Vagina (tissue), 2 donors: ENCODE measurements around the gene KLRF1. TPM values are rescaled to one million over a fixed set of nuclear protein-coding genes. Genes with fewer than 3 reads are reported as not detected.
A peak's percentile ranks its signal among the peaks of the same experiment; 100 is the strongest.

Experiments
- DNase-seq, 2 donors: peaks; one replicate each; pipeline ENCODE4 v3.0.0-alpha.2; 2017; ENCODE audit errors: extremely low spot score in 2 of 2
- H3K27ac ChIP-seq: fragments of 200-600 bp; sonication (generic); one replicate; pipeline ENCODE4 v1.5.1; 2019
- H3K27me3 ChIP-seq: fragments of 200-600 bp; sonication (generic); one replicate; pipeline ENCODE4 v1.5.1; 2019
- H3K36me3 ChIP-seq, 2 donors: fragments of 200-600 bp; sonication (generic); one replicate each; pipeline ENCODE4 v1.5.1; 2017 to 2019
- H3K4me1 ChIP-seq: fragments of 200-600 bp; sonication (generic); one replicate; pipeline ENCODE4 v1.5.1; 2019
- H3K4me3 ChIP-seq, 2 donors: fragments of 200-600 bp; sonication (generic); 1 replicate in 1 of 2; 2 replicates in 1 of 2; pipeline ENCODE4 v1.5.1; 2016 to 2019
- H3K9me3 ChIP-seq: fragments of 200-600 bp; sonication (generic); one replicate; pipeline ENCODE4 v1.5.1; 2019
- POLR2A ChIP-seq, 2 donors: fragments of 450-650 bp; IDR thresholded peaks; one replicate each; pipeline ENCODE4 v1.6.1; 2017; ENCODE audit warnings: antibody characterized with exemption in 2 of 2, mild to moderate bottlenecking in 2 of 2, moderate library complexity in 2 of 2
- POLR2AphosphoS5 ChIP-seq, 2 donors: sonication (generic); formaldehyde crosslinking; IDR thresholded peaks; one replicate each; pipeline ENCODE4 v1.9.0; 2017; ENCODE audit warnings: antibody characterized with exemption in 2 of 2, mild to moderate bottlenecking in 2 of 2, low read depth in 1 of 2; ENCODE audit not compliant: insufficient read depth in 1 of 2
- intact Hi-C: fragments of 100-400 bp; cut with DNase I; formaldehyde crosslinking; loops from one replicate; pipeline ENCODE4 v1.15.1; 2023
- total RNA-seq: library from RNA; depleted of rRNA; stranded (reverse); fragments of >200 nt; gene quantifications from one replicate; pipeline ENCODE4 v1.2.3, GENCODE V29; 2016
- TF ChIP-seq, protein P1 (sequence below), 3 experiments: fragments of 450-650 bp in 2 of 3; fragments of 200-600 bp in 1 of 3; sonication (generic) in 1 of 3; IDR thresholded peaks; one replicate each; pipeline ENCODE4 v1.5.1; 2017 to 2019; ENCODE audit warnings: antibody characterized with exemption in 3 of 3, mild to moderate bottlenecking in 2 of 3, moderate library complexity in 2 of 3

Gene KLRF1
- total RNA-seq, 1 donor from 2014 or later: not detected

DNA sequence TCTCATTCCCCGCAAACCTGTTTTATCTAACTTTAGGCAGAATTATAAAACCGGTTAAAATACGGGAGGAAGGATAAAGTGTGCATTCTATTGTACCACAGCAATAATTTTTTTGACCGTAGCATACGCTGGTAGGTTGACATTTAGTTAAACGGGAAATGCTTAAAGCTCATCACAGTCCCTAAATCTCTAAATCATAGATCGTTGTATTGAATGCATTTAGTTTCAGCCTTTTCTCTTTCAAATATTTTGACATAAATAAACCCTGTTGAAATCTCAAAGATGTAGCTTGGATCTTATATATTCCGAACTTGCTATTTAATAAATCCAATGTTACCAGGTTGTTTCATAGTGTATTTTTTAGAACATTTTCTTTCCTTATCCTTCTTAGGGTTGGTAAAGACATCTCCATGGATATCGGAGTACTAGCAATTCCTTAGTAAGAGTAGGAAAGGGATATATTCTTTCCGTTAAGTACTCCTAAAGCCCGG lies 41.1 kb downstream of the KLRF1 start:
- Histone ChIP-seq H3K9me3 (no peaks in the 10 kb centered on the region), H3K27me3 (no peaks in the 10 kb centered on the region), H3K4me3 (peak overlapping the region; percentile 44 to 50), H3K4me1 (peaks cover 31% of the 10 kb centered on the region), H3K27ac (peak overlapping the region; percentile 94), H3K36me3 (peaks cover 0 to 4% of the 10 kb centered on the region in 2 donors)
- TF ChIP-seq, protein P1, sequence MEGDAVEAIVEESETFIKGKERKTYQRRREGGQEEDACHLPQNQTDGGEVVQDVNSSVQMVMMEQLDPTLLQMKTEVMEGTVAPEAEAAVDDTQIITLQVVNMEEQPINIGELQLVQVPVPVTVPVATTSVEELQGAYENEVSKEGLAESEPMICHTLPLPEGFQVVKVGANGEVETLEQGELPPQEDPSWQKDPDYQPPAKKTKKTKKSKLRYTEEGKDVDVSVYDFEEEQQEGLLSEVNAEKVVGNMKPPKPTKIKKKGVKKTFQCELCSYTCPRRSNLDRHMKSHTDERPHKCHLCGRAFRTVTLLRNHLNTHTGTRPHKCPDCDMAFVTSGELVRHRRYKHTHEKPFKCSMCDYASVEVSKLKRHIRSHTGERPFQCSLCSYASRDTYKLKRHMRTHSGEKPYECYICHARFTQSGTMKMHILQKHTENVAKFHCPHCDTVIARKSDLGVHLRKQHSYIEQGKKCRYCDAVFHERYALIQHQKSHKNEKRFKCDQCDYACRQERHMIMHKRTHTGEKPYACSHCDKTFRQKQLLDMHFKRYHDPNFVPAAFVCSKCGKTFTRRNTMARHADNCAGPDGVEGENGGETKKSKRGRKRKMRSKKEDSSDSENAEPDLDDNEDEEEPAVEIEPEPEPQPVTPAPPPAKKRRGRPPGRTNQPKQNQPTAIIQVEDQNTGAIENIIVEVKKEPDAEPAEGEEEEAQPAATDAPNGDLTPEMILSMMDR (IDR thresholded peaks at IDR 0.05): no peak
- no peak for TF ChIP-seq POLR2AphosphoS5 (IDR thresholded peaks at IDR 0.05; ENCODE audit: insufficient read depth in 1 of 2, low read depth in 1 of 2)
- no peak for TF ChIP-seq POLR2A (IDR thresholded peaks at IDR 0.05)
- DNase-seq: no peak
- intact Hi-C loops: loop anchor here (10.0 kb wide), 1 partner anchor 886 kb away; no protein-coding TSS in a partner anchor

DNA sequence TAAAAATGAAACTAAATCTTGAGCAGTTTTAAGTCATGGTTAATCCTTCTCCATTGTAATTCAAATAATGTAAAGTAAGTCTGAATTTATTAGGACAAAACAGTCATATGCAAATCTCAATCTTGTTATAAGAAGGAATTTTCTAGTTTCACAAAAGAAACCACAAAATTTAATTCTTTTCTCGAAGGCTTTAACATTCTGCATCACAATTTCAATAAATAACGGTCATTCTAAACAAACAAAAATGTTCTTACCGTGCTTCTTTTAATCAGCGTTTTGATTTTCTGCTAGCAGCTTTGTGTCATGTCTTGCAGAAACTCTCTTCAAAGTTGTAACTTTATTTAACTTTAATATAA lies 41.6 kb downstream of the KLRF1 start:
- intact Hi-C loops: loop anchor here (10.0 kb wide), 1 partner anchor 886 kb away; no protein-coding TSS in a partner anchor
- Histone ChIP-seq H3K36me3 (peaks cover 0 to 4% of the 10 kb centered on the region in 2 donors), H3K4me1 (peaks cover 31% of the 10 kb centered on the region), H3K27me3 (no peaks in the 10 kb centered on the region), H3K4me3 (peak overlapping the region; percentile 44 to 50), H3K9me3 (no peaks in the 10 kb centered on the region), H3K27ac (peak overlapping the region; percentile 94)
- TF ChIP-seq POLR2AphosphoS5 (IDR thresholded peaks at IDR 0.05; ENCODE audit: insufficient read depth in 1 of 2, low read depth in 1 of 2) (no peak), POLR2A (IDR thresholded peaks at IDR 0.05) (no peak)
- TF ChIP-seq, protein P1 (IDR thresholded peaks at IDR 0.05): no peak
- no peak for DNase-seq

DNA sequence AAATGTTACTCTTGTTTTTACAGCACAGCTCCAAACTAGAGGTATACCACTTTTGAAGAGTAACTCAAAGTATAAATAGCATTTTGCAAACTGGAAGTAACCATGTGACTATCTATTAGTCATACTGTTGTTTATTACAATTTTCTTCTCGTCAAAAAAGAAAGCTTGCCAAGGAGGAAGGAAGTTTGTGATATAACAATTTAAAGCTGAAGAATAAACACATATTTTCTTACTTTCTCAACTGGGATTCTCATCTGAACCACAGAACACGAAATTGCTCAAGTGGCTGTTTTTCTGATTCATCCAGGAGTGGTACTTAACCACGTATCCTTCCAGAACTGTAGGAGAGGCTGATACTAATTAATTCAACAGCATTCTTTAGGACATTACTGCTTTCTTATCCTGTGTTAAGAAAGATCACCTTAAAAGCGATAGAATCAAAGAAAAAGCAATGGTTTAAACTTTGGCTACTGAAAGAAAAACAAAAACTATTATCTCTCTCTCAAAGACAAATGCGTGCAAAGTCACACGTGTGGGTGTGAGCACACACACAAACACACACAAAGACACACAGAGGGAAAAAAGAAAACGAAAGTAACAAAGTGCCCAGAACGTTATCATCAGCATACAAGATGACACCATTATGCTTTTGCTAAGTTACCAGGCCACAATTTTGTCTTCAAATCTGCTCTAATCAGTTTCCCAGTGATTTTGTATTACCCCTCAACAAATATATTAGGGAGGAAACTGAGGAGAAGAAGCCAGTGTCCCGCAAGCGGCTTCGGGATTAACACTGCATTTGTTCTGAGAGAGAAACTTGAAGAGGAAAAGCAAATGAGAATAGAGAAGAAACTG lies 42.3 kb downstream of the KLRF1 start, which contains the start of gene CLEC2B:
Gene CLEC2B, minus strand, starts transcription at position 48 of the 855 bp plus-strand sequence.
- TF ChIP-seq, protein P1 (IDR thresholded peaks at IDR 0.05): no peak
- peak; percentile 31 to 91 for TF ChIP-seq POLR2AphosphoS5 (IDR thresholded peaks at IDR 0.05; ENCODE audit: insufficient read depth in 1 of 2, low read depth in 1 of 2)
- TF ChIP-seq POLR2A (IDR thresholded peaks at IDR 0.05): peak in 1 of 2 donors; percentile 22
- peak within 1 kb of the TSS; percentile 94 for H3K27ac ChIP-seq
- no peaks in the 10 kb centered on the region for H3K9me3 ChIP-seq
- intact Hi-C loops: loop anchor here (10.0 kb wide), 1 partner anchor 885 kb away; no protein-coding TSS in a partner anchor
- peaks cover 31% of the 10 kb centered on the region for H3K4me1 ChIP-seq
- no peak for DNase-seq
- H3K36me3 ChIP-seq: no peaks in the 10 kb centered on the region
- H3K27me3 ChIP-seq: no peaks in the 10 kb centered on the region
- peak within 1 kb of the TSS; percentile 44 to 50 for H3K4me3 ChIP-seq

DNA sequence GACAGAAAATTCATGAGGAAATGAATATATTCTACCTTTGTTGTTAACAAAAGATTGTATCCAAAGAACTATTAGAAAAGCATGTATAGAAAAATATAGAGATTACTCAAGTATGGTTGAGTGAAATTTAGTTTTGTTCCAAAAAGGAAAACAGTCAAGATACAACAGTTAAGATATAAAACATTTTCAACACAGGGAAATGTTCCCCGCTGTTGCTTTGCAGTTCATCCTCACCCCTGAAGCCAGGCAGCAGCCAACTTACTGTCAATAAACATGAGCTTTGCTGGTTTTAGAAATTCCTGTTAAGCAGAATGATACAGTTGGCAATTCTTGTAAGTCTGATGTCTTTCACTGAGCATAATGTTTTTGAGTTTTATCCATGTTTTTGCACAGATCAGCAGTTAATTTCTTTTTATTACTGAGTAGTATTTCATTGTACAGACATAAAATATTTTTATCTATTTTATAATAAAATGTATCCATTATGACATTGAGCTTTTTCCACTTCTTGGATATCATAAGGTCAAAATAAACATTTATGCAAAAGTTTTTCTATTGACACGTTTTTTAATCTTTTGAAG lies 43.1 kb downstream of the KLRF1 start:
- no peak for DNase-seq
- no peaks in the 10 kb centered on the region for H3K9me3 ChIP-seq
- peak overlapping the region; percentile 44 to 50 for H3K4me3 ChIP-seq

More for the DNA sequence above, 43.1 kb downstream of the KLRF1 start:
- Histone ChIP-seq H3K27me3 (no peaks in the 10 kb centered on the region), H3K36me3 (no peaks in the 10 kb centered on the region), H3K27ac (peak overlapping the region; percentile 94), H3K4me1 (peaks cover 31% of the 10 kb centered on the region)
- intact Hi-C loops: no loop called here
- TF ChIP-seq POLR2AphosphoS5 (IDR thresholded peaks at IDR 0.05; ENCODE audit: insufficient read depth in 1 of 2, low read depth in 1 of 2): peak in 1 of 2 donors; percentile 13
- TF ChIP-seq, protein P1 (IDR thresholded peaks at IDR 0.05): no peak
